GM11168 (cell line): Measurements from ENCODE around the gene HJURP.

Experiments
- in situ Hi-C: fragments of 300-500 bp; cut with MboI; formaldehyde crosslinking; loops from one replicate; pipeline ENCODE4 v1.12.0; 2022; ENCODE audit warnings: low sequenced_read_pairs; ENCODE audit not compliant: unreplicated experiment

Gene HJURP

DNA sequence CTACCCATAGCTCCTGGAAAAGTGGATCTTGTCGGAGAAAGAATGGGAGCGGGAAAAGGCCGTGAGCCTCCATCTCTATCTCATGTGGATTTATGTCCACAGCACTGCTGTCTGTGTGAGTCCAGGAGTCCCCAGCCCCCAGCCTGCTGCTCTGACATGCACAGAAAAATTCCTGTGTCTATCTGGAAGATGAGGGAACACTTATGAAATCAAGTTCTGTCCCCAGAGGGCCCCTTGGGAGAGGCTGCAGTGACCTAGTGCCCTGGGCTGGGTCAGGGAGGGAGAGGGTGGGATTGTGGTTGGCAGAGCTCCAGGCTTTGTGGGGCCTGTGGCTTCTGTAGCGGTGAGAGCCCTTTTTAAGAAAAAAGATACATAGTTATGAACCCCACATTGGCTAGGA lies 37.6 kb downstream of the HJURP start:
- in situ Hi-C loops, result no loop called here

DNA sequence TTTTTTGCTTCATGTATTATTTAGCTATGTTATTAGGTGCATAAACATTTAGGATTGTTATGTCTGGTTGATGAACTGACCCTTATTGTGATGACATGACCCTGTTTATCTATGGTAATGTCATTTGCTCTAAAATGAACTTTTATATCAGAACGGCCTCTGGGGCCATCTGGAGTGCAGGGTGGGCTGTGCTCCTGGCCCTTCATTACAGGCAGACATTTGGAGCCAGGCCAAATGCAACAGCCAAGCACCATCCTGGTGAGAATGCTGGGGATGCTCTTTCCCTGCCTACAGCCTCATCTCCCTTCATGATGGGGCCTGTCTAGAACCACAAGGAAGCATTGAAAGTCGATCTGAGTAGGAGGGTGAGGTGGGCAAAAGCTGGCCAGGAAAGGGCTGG lies 38.0 kb downstream of the HJURP start:
- in situ Hi-C loops, result no loop called here

DNA sequence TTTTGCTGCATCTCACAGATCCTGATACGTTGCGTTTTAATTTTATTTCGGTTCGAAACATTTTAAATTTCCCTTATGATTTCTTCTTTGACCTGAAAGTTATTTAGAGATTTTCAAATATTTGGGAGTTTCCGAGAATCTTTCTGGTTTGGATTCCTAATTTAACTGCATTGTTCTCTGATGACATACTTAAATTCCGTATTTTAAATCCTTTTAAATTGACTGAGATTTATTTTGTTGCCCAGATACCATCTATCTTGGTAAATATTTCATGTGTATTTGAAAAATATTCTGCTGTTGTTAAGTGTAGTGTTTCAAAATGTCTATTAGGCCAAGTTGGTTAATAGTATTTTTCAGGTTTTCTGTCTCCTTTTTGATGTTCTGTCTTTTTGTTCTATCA lies 38.5 kb downstream of the HJURP start:
- in situ Hi-C loops, result no loop called here

DNA sequence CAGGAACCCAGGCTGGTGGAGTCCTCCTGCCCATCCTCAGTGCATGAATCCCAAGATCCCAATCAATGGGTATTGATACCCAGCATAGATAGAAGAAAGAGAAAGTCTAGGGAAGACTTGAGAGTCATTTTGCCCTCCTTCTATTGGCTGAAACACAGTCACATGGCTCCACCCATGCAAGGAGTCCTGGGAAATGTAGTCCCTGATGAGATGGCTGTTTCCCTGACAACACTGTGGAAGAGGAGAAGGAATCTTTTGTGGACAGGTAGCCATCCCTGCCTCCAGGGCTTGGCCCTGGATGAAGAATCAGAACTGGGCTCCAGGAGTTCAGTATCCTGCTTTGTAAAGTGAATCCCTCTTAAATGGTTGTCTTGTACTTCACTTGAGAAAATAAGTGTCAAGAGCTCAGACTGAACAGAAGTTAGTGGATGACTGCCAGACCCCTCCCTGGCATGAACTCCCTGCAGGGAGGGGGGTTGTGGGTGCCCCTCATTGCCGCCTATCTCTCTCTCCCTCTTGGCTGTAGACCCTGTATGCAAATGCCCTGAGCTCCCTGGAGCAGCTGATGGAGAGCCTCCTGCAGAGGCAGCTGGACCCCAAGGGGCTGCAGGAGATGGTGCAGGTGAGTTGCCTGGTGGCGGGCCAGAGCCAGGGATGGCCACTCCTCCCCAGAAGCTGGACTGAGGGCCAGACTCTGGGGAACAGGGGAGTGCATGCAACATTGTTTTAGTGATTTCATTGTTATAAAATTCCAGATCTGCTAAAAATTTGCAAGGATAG lies 40.1 kb downstream of the HJURP start:
- in situ Hi-C loops, result no loop called here

DNA sequence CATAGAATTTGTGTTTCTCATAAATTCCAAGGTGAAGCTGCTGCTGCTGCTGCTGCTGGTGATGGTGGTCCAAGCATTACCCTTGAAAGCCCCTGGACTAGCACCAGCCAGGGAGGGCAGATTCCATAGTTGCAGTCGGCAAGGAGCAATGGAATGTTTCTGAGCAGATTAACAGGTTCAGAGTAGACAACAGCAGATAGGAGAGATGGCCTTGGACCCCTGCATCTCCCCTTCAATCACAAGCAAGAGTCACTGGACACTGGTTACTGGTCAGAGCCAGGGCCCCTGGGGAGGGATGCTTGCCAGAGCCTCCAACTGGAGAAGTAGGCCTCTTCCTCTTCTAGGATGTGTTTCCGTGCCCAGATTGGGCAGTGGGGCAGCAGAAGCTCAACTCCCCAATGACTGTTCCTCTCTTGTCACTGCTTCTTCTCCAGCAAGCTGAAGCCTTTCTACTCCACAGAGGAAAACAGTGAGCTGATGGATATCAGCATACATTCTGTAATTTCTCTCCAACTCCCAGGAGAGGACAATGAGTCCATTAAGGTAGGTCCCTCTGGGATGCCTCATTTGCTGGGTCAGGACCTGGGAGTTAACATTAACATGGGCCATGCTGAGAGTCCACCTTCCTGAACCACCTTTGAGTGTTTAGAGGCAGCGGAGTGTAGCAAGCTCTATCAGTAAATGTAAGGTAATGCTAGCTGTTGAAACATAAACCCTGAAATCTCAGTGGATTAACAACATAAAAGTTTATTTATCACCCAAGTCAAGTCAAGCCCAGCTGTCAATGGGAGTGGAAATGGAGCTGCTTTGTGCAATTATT lies 40.9 kb downstream of the HJURP start:
- in situ Hi-C loops, result no loop called here

DNA sequence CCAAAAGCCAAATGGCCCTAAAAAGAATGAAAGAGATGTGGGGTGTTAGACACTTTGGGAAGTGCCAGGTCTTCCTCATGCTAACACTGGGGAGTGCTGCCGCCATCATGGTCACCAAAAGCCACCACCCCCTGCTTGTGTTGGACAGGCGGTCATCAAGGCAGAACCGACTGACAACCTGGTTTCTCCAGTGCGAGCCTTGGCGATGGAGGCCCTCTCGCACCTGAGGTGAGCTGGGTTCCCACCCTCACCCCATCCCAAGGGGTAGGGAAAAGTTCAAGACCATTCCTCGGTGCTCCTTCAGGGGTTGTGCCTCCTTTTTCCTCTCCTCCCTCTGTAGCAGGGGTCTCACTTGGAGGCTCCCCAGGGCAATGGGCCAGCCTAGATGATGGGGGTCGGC lies 42.6 kb downstream of the HJURP start:
- in situ Hi-C loops, result no loop called here

DNA sequence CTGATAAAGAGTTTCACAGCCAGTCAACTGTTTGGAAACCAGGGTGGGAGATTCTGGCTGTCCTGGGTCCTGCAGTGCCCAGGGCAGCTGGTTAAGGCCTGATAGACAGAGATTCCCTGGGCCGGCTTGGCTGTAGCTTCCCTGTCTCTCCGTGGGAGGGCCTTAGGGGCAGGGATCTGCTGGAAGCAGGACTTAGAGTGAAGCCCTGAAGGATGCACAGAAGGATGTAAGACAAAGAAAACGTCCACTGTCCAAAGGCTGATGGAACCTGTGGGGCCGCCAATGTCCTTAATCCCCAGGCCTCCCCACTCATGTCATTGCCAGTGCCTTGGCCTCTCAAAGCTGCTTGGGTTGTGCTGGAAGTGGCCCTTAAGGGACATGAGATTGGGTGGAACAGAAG lies 43.2 kb downstream of the HJURP start:
- in situ Hi-C loops, result no loop called here

DNA sequence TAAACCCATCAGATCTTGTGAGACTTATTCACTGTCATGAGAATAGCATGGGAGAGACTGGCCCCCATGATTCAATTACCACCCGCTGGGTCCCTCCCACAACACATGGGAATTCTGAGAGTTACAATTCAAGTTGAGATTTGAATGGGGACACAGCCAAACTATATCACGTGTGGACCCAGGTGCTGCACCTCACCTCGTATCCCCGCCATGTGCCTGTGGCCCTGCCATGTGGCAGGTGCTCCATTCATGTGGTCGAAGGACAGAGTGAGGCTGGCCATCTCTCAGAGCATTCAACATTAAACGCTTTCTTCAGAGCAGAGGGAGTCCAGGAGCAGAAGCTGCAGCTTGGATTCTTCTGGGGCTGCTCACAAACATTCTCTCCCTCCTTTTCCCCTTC lies 44.0 kb downstream of the HJURP start:
- in situ Hi-C loops, result no loop called here

DNA sequence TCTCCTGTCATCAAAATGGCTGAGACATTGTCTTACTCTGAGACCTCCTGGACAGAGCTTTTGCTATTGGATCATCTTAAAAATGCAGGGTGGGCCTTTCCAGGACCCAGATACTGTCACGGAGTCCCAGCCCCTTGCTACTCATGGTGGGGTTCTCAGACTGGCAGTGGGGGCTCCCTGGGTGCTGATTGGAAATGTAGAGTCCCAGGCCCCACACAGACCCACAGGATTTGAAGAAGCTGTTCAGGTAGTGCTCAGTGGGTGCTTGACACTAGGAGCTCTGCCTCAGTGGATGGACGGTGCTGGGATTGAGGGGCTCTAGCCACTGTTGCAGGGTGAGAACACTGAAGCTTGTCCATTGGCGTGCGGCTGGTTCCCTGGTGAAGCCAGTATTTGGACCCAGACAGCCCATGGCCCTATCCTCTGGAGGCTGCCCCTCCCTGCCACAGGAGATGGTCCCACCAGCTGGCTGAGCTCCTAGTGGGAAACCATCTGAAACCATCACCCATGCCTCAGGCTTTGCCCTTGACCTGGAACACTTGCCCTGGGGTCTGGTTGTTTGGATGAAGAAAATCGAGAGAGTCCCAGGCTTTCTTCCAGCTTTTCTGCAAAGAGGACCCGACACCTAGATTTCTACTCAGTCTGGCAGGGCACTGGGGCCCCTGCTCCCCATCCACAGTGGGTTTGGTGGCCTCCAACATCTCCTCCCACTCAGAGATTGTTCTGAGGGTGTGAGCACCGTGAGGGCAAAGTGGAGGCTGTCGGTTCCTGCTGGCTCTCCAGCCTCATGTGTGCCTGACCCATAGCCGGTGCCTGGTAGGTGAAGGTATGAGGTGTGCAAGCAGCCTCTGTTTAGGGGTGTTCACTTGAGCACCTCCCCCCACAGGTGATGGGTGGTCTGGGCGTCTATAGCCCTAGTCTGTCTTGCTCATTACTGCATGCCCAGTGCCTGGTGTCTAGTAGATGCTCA lies 46.1 kb downstream of the HJURP start:
- in situ Hi-C loops, result no loop called here

DNA sequence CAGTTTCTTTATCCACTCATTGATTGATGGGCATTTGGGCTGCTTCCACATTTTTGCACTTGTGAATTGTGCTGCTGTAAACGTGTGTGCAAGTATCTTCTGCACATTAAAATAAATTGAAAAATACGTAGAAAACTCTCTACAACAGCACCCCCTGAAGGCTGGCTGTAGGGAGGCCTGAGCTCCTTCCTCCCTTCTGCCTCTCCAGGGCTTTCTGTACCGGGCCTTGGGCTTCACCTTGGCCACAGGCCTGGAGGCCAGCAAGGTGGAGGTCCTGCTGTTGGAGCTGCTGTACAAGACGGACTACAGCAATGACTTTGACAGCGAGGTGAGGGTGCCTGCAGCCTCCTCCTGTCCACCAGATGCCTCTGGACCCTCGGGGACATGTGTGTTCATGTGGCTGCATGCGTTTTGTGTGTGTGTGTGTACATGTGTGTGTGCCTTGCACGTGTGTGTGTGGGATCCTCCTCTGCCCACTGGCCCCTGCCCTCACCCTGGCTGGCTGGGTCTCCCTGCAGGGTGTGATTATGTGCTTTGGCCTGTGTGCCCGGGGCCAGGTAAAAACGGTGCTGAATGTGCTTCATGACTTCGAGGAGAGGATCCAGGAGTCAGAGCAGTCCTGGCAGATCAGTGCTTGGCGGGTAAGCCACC lies 47.0 kb downstream of the HJURP start:
- in situ Hi-C loops, result no loop called here

DNA sequence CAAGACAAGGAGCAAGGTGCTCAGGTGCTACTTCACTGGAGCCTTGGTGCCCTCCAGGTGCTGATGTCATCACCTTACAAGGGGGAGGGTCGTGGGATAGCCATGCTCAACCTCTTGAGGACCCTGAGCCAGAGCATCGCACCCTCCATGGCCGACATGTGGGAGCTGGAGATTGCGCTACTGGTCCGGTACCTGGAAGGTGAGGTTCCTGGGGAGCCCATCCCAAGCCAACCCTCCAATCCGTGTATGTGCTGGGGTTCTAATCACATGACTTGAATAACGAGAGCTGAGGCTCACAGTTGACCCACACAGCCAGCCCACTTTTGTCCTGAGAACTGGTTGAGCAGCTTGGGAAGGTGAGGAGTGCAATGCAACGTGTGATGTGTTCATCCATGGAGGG lies 50.3 kb downstream of the HJURP start:
- in situ Hi-C loops, result no loop called here

DNA sequence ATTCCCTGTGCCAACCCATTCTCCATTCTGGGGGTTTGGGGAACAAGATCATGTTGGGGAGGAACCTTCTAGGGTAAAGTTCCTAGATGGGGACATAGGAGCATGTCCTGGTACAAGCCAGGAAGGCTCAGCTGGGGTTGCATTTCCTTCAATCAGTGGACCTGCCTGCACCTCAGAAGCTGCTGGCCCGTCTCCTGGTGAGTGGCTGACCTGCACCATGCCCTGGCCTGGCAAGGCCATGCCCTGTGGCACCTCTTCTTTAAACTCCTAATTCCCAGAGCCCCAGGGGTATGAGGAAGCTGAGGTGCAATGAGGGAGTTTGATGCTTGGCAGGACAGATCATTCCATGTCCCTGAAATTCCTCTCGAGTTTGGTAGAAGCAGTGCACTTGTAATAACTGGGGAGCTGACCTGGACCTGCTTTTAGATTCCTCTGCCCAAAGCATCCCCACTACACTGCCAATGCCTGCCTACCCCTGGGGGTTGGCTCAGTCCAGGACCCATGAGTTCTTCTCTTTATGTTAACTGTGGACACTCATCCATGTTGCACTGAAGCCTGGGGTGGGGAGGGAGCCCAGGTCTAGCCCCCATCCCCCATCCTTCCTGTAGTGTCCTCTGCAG lies 50.9 kb downstream of the HJURP start:
- in situ Hi-C loops, result no loop called here

DNA sequence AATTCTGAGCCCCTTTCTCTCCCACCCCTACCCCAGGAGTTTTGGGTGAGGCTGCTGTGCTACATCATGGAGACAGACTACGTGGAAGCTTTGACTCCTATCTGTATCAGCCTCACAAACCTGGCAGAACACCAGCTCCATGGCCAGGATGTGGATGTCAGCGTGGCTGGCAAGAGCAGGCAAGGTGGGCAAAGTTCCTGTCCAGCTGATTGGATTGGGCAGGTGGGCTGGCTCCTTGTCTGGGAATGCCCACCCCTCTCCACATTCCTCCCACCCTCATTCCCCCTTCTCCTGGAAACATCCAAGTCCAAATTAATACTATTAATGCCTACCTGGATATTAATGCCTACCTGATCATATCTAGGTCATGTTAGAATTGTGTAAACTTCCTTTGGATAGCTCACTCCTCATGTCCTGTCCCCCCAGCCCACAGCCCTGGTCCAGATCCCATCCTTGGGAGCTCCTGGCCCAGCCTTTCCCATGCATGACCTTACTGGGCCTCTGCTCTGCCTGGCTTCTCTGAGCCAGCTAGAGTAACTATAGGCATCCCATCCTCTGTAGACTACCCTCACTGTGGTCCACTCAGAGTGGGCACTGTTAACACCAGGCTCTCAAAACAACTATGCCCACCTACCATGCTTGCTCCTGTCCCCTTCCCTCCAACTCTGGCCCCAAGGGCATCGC lies 52.1 kb downstream of the HJURP start:
- in situ Hi-C loops, result no loop called here

DNA sequence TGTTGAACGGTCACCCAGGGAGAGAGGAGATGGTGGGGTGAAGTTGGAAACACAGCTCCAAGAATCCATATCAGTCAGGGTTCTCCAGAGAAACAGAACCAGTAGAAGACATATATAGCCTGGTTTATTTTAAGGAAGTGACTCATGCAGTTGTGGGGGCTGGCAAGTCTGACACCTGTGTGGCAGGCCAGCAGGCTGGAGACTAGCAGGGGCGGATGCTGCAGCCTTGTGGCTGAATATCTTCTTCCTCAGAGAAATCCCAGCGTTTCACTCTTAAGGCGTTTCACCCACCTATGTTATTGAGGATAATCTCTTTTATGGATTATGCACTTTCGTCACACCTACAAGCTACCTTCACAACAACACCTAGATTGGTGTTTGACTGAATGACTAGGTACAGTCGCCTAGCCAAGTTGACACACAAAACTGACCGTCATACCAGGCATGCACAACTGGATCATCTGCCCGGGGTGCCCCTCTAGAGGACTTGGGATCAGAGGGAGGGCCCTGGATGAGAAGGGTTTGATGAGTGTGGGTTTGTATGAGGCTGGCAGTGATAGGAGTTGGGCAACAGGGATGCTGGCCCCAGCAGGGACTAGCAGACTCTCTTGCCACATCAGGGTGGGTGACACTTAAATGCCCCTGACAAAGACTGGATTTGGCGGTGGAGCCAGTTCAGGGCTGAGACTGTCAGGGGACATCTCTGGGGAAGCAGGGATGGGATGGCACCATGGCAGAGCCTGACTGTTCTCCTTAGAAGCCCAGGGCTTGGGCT lies 52.8 kb downstream of the HJURP start:
- in situ Hi-C loops, result no loop called here

DNA sequence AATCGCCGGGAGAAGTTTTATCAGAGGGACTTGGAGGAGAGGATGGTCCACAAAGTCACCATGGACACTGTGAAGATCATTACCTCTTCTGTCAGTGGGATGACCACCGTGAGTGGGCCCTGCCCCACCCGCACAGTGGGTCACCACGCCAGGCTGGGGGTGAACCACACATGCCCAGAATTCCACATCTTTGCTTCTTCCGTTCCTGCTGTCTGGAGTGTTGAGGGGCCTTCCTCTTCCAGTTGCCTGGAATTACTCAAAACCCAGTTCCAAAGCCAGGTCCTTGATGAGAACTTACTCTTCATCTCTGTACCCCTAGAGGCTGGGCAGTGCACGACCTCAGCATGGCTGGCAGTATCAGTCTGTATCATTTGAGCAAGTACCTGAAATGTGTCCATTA lies 54.1 kb downstream of the HJURP start:
- in situ Hi-C loops, result no loop called here

DNA sequence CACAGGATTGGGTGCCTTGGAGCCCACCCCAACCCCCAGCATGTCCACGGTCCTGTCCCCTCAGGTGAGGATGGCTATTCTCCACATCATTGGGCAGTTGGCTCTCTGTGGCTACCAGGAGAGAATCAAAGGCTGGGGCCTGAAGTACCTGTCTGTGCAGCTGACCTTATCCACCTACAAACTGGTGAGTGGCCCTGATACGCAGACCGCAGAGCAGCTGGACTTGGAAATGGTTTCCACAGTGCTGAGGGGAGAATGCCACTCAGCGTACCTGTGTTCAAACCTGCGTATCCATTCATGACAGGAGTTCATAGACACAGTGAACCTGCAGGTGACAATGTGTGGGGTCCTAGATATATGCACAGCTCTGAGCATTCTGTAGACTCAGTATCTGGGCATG lies 54.6 kb downstream of the HJURP start:
- in situ Hi-C loops, result no loop called here

DNA sequence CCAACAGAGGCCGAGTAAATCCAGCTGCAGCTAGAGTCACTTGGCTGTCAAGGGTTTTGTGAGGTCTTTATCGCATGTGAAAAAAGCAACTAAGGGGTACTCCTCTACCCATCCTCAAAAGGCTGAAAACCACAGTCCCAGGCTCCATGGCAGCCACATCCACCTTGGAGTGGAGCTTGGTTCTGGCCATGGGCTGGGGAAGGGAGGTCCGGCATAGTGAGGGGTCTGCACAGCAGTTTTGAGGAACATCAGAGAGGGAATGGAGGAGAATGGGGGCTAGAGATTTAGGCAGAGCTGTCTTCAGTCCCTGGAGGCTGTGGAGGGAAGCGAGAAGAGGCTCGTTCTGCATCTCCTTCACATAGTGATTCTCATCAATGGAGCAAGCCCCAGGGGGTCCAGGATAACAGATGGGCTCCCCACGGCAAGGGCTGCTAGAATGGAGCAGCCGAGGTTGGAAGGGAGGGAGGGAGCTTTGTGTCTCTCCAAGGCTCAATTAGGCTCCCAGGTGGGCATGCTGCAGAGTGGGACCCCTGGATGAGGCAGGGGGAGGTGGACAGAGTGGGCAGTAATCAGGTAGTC lies 55.2 kb downstream of the HJURP start:
- in situ Hi-C loops, result no loop called here
